OCI-LY7 (cell line): ENCODE measurements around the gene UBE2S.

ENCODE experiments used
- EZH2phosphoT487 ChIP-seq: fragments of 200-600 bp; sonication (generic); IDR thresholded peaks from 2 replicates; pipeline ENCODE4 v1.6.1; 2018; ENCODE audit warnings: low read depth, borderline replicate concordance, mild to moderate bottlenecking, mixed run types, antibody characterized with exemption, low read length, moderate library complexity, mixed read lengths
- TF ChIP-seq, protein P1 (sequence below): fragments of 200-600 bp; sonication (generic); conservative IDR thresholded peaks from 2 replicates; pipeline ENCODE4 v1.5.1; 2014; ENCODE audit warnings: mild to moderate bottlenecking, antibody characterized with exemption, low read length, moderate library complexity, mixed read lengths

DNA sequence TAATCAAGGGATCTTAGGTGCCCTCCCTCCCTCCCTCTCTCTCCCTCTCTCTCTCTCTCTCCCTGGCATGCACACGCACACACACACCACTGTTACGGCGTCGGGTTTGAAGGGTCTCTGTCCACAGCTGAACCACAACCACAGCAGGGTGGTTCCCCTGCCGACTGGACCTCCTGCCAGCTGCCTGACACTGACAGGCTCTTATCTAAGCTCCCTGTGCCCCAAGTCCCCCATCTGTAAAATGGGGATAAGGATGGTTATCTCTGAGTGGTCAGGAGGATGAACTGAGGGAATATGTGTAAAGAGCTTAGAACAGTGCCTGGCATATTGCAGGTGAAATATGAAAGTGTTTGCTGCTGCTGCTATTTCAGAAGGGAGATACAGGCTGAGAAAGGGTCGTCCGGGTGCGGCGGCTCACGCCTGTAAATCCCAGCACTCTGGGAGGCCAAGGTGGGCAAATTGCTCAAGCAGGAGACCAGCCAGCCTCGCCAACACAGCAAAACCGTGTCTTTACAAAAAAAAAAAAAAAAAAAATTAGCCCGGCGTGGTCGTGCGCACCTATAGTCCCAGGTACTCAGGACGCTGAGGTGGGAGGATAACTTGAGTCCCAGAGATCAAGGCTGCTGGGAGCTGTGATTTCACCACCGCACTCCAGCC is 36.4 kb upstream of the UBE2S start:
- TF ChIP-seq, protein P1, sequence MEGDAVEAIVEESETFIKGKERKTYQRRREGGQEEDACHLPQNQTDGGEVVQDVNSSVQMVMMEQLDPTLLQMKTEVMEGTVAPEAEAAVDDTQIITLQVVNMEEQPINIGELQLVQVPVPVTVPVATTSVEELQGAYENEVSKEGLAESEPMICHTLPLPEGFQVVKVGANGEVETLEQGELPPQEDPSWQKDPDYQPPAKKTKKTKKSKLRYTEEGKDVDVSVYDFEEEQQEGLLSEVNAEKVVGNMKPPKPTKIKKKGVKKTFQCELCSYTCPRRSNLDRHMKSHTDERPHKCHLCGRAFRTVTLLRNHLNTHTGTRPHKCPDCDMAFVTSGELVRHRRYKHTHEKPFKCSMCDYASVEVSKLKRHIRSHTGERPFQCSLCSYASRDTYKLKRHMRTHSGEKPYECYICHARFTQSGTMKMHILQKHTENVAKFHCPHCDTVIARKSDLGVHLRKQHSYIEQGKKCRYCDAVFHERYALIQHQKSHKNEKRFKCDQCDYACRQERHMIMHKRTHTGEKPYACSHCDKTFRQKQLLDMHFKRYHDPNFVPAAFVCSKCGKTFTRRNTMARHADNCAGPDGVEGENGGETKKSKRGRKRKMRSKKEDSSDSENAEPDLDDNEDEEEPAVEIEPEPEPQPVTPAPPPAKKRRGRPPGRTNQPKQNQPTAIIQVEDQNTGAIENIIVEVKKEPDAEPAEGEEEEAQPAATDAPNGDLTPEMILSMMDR: no peak
- no peak for TF ChIP-seq EZH2phosphoT487
